Measurements from ENCODE around the gene KCNH2.

The KCNH2 gene

DNA sequence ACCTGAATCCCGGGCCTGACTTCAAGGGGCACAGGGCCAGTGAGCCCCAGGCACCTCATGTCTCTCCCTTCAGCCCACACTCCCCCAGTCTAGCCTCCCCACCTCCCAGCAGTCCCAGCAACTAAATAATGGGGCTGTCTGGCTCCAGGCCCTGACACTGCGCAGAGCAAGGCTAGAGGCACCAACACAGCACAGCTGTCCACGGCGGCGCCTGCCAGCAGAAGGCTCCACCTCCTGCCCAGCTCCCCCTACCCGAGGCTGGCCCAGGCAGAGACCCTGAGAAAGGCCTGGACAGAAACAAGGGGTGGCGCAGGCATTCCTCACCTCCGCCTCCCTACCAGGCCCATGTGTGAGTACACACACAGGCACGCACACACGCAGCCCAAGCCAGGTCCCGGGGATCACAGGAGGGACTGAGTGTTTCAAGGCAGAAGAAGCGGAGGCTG is 6.1 kb downstream of the KCNH2 start:
- H3K4me3 Mint-ChIP-seq, result no peak overlapping the region
- no peaks in the 10 kb centered on the region for H3K36me3 Mint-ChIP-seq (ENCODE audit: low read depth)
- H3K9me3 Mint-ChIP-seq, result no peaks in the 10 kb centered on the region
- no peak overlapping the region for H3K27ac Mint-ChIP-seq
- TF ChIP-seq, protein P1, sequence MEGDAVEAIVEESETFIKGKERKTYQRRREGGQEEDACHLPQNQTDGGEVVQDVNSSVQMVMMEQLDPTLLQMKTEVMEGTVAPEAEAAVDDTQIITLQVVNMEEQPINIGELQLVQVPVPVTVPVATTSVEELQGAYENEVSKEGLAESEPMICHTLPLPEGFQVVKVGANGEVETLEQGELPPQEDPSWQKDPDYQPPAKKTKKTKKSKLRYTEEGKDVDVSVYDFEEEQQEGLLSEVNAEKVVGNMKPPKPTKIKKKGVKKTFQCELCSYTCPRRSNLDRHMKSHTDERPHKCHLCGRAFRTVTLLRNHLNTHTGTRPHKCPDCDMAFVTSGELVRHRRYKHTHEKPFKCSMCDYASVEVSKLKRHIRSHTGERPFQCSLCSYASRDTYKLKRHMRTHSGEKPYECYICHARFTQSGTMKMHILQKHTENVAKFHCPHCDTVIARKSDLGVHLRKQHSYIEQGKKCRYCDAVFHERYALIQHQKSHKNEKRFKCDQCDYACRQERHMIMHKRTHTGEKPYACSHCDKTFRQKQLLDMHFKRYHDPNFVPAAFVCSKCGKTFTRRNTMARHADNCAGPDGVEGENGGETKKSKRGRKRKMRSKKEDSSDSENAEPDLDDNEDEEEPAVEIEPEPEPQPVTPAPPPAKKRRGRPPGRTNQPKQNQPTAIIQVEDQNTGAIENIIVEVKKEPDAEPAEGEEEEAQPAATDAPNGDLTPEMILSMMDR (IDR thresholded peaks at IDR 0.05), result no peak
- no peak for DNase-seq
- peaks cover 19% of the 10 kb centered on the region for H3K27me3 Mint-ChIP-seq (ENCODE audit: low read depth, poor library complexity)
- H3K4me1 Mint-ChIP-seq, result peaks cover 83% of the 10 kb centered on the region

DNA sequence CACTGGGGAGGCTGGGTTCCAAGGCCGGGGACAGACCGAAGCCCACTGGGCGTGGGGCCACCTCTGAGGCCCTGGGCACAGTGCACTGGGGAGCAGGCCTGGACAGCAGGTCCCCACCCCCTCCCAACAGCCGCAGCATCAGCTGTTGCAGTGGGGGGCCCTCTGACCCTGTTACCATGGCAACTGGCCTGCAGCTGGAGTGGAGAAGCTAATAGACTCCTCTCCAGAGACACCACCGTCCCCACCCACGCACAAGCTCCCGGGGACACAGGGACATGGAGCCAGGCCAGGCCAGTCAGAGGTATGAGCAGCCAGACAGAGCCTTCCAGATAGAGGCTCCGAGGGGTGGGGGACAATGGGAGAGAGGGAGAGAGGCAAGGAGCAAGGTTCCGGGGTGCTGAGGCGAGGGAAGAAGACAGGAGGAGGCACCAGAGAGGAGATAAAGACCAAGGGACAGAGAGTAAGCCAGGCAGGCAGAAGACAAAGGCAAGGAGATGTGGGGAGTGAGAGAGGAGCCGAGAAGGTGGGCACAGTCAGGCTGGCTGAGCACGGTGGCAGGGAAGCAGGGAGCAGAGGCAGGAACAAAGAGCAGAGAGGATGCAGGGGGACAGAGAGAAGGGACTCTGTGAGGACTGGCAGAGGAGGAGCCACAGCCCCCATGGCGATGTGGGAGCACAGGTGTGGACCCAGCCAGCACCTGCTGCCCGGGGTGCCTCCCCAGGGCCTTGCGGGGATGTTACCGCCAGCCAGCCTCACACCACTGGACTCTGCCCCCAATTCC is 6.7 kb downstream of the KCNH2 start:
- TF ChIP-seq, protein P1 (IDR thresholded peaks at IDR 0.05), result no peak
- peak; percentile 64 for DNase-seq
- H3K36me3 Mint-ChIP-seq (ENCODE audit: low read depth), result no peaks in the 10 kb centered on the region
- H3K4me1 Mint-ChIP-seq, result peaks cover 77% of the 10 kb centered on the region
- H3K27me3 Mint-ChIP-seq (ENCODE audit: low read depth, poor library complexity), result peaks cover 15% of the 10 kb centered on the region
- peak overlapping the region; percentile 95 for H3K27ac Mint-ChIP-seq
- H3K9me3 Mint-ChIP-seq, result no peaks in the 10 kb centered on the region
- H3K4me3 Mint-ChIP-seq, result peak overlapping the region; percentile 69

DNA sequence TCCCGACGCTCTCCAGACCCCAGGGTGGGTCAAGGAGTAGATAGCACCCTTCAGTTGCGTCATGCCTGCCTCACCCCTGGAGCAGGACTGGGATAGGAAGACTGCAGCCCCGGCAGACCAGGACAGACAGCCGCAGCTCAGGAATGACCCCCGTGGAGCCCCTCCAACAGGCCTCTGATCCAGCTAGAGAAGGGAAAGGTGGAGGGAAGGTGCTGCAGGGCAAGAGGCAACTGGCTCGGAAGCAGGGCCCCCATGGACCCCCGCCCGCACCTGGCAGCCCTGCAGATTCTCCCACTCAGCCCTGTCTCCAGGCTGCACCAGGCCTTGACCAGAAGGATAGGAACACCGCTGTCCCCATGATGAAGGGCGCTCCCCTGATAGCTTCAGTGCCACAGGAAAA is 7.7 kb downstream of the KCNH2 start:
- H3K27ac Mint-ChIP-seq, result peak overlapping the region; percentile 57

DNA sequence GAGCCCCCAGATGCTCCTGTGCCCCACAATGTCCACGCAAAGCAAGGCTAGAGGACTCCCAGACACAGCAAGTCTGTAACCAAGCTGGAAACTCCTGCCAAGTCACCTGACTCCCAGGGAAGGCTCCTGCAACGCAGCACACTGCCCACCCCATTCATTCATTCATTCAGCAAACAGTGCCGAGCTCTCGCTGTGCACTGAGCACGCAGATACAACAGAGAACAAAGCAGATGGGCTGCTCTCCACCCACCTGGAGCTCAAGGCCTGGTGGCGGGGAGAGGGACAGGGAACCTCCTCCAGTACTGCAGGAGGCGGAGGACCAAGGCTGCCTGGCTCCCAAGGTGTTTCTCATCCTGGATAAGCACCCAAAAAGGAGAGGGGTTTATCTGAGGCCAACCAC is 8.6 kb downstream of the KCNH2 start:
- H3K36me3 Mint-ChIP-seq (ENCODE audit: low read depth), result no peaks in the 10 kb centered on the region
- H3K4me1 Mint-ChIP-seq, result peaks cover 77% of the 10 kb centered on the region
- peaks cover 11% of the 10 kb centered on the region for H3K27me3 Mint-ChIP-seq (ENCODE audit: low read depth, poor library complexity)
- no peaks in the 10 kb centered on the region for H3K9me3 Mint-ChIP-seq
- no peak for DNase-seq
- TF ChIP-seq, protein P1 (IDR thresholded peaks at IDR 0.05), result no peak
- no peak overlapping the region for H3K27ac Mint-ChIP-seq
- H3K4me3 Mint-ChIP-seq, result no peak overlapping the region

More for the DNA sequence above, 7.7 kb downstream of the KCNH2 start:
- Mint-ChIP-seq H3K27me3 (ENCODE audit: low read depth, poor library complexity) (peaks cover 14% of the 10 kb centered on the region), H3K36me3 (ENCODE audit: low read depth) (no peaks in the 10 kb centered on the region), H3K4me1 (peaks cover 70% of the 10 kb centered on the region), H3K4me3 (peak overlapping the region; percentile 63), H3K9me3 (no peaks in the 10 kb centered on the region)
- TF ChIP-seq, protein P1 (IDR thresholded peaks at IDR 0.05), result no peak
- no peak for DNase-seq

DNA sequence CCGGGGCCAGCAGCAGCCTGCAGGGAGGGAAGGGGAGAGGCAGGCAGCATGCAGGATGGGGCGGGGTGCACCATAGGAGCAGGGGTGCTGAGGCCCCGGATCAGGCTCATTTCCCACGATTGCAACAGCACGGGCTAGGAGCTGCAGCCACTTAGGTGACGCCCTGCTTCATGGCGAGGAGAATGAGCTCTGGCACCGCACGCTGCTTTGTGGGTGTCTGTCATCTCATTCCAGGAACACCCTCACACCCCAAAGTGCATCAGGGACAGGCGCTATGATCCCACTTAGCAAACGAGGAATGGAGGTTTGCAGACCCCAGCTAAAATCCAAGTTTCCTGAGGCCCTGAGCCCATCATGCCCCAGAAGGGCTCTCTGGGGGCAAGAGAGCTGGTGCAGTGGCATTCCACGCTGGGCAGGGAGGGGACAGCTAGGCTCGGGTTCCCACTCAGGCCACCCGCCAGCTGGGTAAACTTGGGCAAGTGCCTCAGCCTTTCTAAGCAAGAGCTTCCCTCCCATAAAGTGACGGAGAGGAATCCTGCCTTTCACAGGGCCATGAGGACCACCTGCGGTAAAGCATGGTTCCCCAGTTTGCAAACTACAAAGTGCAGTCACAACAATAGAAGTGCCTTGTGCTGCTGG is 9.3 kb downstream of the KCNH2 start:
- Mint-ChIP-seq H3K27ac (no peak overlapping the region), H3K27me3 (ENCODE audit: low read depth, poor library complexity) (peaks cover 6% of the 10 kb centered on the region)

More for the DNA sequence above, 9.3 kb downstream of the KCNH2 start:
- TF ChIP-seq, protein P1 (IDR thresholded peaks at IDR 0.05), result no peak
- Mint-ChIP-seq H3K4me1 (peaks cover 78% of the 10 kb centered on the region), H3K36me3 (ENCODE audit: low read depth) (no peaks in the 10 kb centered on the region), H3K4me3 (no peak overlapping the region), H3K9me3 (no peaks in the 10 kb centered on the region)
- no peak for DNase-seq

Measured in nephron progenitor cell (in vitro differentiated cells).